Kidney capillary endothelial cell (primary cell): ENCODE data around the gene DHDH.

Source experiments
- DNase-seq: peaks from one replicate; pipeline ENCODE4 v3.0.0-alpha.2; 2018; ENCODE audit warnings: low spot score

Gene DHDH

GRCh38 chr19:48950159-48950558 is 16.7 kb downstream of the DHDH start:
- DNase-seq = peak; percentile 96

DNA sequence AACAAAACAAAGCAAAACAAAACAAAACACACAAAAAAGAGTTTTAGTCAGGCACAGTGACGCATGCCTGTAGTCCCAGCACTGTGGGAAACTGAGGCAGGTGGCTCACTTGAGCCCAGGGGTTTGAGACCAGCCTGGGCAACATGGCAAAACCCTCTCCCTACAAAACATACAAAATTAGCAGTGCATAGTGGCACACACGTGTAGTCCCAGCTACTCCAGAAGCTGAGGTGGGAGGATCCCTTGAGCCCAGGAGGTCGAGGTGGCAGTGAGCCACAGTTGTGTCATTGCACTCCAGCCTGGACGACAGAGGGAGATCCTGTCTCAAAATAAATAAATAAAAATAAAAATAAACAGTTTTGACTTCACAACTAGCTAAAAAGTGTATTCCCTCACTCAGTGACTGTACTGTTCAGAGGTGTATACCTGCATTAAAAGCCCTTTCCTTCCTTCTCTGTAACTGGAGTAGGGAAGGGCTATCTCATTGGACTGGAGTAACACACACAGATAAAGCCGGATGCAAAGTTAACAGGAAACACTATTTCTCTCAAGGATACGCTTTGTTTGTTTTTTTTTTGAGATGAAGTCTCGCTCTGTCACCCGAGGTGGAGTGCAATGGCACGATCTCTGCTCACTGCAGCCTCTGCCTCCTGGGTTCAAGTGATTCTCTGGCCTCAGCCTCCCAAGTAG is 17.5 kb downstream of the DHDH start:
- peak; percentile 46 for DNase-seq

DNA sequence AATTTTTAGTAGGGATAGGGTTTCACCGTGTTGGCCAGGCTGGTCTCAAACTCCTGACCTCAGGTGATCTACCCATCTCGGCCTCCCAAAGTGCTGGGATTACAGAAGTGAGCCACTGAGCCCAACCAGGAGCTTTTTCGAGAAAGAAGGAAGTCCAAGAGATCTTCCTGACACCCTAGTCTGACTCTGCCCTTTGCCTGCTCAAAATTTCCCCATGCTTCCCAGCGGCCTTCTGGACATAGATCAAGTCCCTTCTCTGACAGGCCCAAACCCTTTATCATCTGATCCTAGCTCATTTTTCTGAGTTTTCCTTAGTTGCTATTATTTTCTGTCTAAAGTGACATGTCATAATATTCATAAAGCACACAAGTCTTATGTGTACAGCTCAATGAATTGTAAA is 19.6 kb downstream of the DHDH start:
- DNase-seq = no peak

DNA sequence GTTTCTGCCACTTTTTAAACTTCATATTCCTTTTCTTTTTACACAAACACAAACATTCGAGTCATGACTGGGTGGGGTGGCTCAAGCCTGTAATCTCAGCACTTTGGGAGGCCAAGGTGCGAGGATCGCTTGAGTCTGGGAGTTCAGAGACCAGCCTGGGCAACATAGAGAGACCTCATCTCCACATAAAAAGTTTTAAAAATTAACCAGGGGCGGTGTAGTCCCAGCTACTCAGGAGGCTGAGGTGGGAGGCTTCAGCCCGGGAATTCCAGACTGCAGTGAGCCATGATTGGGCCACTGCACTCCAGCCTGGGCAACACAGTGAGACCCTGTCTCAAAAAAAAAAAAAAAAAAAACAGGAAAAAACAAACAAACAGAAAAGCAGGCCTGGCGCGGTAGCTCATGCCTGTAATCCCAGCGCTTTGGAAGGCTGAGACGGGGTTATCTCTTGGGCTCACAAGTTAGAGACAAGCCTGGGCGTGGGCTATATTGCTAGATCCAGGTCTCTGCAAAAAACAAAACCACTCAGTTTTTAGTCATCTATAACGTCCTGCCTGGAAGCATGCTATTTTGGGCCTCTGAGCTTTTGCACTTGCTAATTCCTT is 20.6 kb downstream of the DHDH start:
- DNase-seq = no peak

GRCh38 chr19:48954595-48955307 is 21.3 kb downstream of the DHDH start, which contains the start of gene BAX:
Gene BAX (plus strand): TSS chr19:48954875. CDS start chr19:48954929, 54 bp downstream.
- peak; percentile 93 for DNase-seq

DNA sequence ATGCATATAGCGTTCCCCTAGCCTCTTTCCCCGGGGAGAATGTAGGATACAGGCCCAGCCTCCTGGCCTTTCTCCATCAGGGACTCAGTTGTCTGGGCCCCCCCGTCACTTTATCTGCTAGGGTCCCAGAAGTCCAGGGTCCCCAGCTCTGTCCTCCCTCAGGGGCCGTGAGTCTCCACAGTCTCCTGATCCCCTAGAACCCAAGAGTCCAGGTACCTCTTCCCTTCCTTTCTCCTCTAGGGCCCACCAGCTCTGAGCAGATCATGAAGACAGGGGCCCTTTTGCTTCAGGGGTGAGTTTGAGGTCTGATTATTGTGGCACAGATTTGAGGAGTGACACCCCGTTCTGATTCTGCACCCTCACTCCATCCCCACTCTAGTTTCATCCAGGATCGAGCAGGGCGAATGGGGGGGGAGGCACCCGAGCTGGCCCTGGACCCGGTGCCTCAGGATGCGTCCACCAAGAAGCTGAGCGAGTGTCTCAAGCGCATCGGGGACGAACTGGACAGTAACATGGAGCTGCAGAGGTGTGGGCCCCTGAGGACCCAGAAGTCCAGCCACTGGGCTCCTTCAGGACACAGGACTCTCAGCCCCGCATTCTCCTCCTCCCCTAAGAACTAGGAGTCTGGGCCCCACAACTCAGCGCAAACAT is 21.9 kb downstream of the DHDH start:
- DNase-seq = no peak

GRCh38 chr19:48958006-48958405 is 24.5 kb downstream of the DHDH start:
- no peak for DNase-seq

GRCh38 chr19:48959341-48960239 is 26.1 kb downstream of the DHDH start:
- DNase-seq = no peak

GRCh38 chr19:48961051-48961649 is 27.7 kb downstream of the DHDH start:
- DNase-seq = no peak

- DNase-seq = no peak
Measured at GRCh38 chr19:48961673-48962028, 28.2 kb downstream of the DHDH start.

DNA sequence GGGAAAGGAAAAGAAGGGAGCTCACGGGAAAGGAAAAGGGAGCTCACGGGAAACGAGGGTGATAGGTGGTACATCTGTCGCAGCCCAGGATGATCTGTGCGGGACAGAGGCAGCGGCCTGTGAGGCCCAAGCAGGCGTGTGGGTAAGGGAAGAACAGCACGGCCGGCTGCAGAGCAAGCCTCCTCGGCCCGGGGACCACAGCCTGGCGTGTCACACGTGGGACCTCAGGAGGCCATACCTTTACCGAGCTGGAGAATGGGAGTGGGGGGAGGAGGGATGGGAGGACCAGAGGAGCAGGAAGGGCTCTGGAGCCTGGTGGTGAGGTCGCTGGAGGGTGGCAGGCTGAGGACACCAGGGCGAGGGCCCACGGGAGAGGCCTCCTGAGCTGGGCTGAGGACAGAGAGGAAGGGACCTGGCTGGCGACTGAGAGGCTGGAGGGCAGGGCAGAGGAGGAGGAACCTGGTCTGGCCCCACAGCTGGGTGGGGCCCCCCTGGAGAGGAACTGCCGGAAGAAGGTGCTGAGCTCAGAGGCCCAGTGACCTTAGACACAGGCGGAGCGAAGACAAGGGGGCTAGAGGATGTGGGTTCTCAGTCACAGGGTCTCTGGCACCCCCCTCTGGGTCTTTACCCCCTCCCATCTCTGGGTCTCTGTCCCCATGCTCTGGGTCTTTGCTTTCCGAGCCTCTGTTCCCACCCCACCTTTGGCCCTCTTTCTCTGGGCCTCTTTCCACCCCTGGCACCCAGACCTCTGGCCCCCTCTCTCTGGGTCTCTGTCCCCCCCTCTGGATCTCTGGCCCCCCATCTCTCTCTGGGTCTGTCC is 28.7 kb downstream of the DHDH start:
- DNase-seq = no peak

DNA sequence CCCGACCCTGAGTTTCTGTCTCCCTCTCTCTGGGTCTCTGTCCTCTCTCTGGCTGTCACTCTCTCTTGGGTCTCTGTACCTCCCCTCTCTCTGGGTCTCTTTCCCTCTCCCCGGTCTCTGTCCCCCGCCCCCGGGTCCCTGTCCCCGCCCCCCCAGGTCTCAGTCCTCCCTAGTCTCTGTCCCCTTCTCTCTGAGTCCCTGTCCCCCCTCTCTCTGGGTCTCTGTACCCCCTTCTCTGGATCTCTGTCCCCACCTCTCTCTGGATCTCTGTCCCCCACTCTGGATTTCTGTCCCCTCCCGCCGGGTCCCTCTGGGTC is 29.3 kb downstream of the DHDH start:
- no peak for DNase-seq

DNA sequence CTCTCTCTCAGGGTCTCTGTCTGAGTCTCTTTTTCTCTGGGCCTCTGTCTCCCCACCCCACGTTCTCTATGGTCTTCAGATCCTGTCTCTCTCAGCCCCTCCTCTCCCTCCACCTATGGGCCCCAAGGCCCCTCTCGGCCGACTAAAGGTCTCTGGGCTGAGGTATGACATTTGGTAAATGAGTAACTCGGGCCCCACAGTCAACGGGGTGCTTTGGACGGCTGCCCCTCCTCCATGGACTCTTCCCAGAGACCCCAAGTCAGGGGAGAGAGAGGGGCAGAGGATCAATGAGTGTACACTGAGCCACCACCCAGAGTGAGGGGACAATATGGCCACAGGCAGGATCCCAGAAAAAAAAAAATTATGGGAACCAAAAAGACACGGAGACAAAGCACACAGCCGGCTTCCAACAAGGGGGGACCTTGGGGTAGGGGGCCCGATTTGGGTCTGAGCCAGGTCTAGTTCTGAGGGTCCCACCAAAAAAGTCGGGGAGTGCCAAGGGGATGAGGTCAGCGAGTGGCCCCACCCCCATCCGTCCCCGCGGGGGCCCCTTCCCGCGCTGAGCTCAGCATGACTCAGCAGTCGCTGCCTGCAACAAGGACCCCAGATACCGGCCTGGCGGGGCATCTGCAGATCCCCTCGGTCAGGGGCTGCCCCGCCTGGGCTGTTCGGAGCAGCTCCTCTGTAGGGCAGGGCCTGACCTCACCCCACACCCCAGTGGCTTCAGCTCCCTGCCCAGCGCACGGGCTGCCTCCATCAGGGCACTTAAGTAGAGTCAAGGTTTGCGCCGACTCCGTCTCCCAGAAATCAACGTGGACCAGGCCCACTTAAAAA is 30.1 kb downstream of the DHDH start:
- peak; percentile 66 for DNase-seq

DNA sequence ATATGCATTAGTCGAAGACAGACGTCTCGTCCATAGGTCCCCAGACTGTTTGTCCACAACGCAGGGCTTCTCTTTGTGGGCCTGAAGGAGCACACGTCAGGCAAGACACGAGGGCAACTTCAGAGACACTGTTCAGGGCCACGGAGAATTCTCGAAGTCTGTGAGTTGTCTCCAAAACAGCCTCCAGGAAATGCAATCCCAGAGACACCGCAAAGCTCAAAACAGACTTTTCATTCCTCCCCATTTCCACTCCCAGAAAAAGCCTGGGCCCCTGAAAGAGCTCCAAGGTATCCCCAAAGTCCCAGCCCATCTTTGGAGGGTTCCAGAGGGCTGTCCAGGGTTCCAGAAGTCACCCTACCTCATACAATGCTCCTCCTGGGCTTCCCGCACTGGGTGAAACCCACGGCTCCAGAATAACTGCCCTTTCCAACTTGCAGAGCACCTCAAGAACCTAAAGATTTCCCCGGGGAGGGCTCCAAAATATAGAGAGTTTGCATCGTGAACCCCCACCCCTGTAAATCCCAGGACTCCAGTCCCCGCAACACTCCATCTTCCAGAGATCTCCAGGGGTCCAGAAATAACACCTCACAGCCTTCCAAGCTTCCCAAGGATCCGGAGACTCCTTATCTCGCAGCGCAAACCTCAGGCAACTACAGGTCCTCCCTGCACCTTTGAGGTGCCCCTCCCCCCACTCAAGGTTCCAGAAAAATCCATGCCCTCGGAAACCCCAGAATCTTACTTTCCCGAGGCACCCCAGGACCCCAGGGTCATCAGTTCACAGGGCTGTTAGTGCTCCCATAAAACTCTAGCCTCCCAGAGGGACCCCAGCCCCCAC is 30.9 kb downstream of the DHDH start:
- DNase-seq = no peak

DNA sequence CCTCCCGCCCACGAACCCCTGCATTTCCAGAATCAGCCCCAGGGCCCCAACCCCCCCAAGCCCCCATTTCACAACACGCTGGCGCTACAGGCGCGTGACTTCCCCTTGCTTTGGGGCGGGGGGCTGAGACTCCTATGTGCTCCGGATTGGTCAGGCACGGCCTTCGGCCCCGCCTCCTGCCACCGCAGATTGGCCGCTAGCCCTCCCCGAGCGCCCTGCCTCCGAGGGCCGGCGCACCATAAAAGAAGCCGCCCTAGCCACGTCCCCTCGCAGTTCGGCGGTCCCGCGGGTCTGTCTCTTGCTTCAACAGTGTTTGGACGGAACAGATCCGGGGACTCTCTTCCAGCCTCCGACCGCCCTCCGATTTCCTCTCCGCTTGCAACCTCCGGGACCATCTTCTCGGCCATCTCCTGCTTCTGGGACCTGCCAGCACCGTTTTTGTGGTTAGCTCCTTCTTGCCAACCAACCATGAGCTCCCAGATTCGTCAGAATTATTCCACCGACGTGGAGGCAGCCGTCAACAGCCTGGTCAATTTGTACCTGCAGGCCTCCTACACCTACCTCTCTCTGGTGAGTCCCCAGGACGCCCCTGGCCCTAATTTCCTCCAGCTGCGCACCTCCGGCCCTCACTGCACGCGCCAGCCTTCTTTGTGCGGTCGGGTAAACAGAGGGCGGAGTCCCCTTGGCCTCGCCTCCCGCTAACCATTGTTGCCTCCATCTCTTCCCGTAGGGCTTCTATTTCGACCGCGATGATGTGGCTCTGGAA is 31.7 kb downstream of the DHDH start, which contains the start of gene FTL:
FTL (plus strand) TSS at position 270 of the 766 bp plus-strand sequence; CDS start at position 469, 199 bp downstream.
- peak; percentile 84 for DNase-seq

DNA sequence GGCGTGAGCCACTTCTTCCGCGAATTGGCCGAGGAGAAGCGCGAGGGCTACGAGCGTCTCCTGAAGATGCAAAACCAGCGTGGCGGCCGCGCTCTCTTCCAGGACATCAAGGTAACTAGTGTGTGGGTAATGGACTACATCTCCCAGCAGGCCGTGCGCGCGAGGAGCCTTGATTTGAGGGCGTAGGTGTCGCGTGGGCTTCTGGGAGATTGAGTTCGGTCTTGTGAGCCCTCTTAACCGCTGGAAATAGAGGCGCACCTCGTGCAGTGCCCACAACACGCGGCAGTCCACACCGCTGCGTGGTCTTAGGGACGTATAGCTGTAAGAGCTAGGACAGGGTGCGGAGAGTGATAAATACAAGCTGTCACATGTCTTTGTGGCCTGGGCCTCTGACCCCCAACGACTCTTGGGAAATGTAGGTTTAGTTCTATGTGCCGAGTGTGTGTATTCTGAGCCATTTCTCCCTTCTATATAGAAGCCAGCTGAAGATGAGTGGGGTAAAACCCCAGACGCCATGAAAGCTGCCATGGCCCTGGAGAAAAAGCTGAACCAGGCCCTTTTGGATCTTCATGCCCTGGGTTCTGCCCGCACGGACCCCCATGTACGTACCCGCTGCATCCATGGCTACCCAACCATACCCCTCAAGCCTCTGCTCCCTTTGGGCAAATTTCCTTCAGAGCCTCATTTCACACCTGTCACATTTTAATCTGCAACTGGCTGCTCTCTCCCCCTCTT is 32.5 kb downstream of the DHDH start:
- peak; percentile 69 for DNase-seq
